ENCODE results near the gene USP37. TPM values are rescaled to one million over a fixed set of nuclear protein-coding genes. Genes with fewer than 3 reads are reported as not detected.

USP37 gene
- 7.3 and 7.7 TPM in 2 replicates for total RNA-seq (ENCODE audit: low replicate concordance)

GRCh38 chr2:218568190-218569037 is at the start of gene USP37, which contains the start of gene CNOT9:
USP37 (minus strand) TSS chr2:218568351; CDS start chr2:218558653, 9,698 bp downstream.
CNOT9 (plus strand) TSS chr2:218568839; CDS start chr2:218568955, 116 bp downstream.

GRCh38 chr2:218607436-218608115 is 39.4 kb upstream of the USP37 start, which contains the start of gene PLCD4:
PLCD4 (plus strand) TSS chr2:218607899; CDS start chr2:218615740, 7,841 bp downstream.

GRCh38 chr2:218418717-218419458 is 149.3 kb downstream of the USP37 start, which contains the start of gene VIL1:
VIL1 (plus strand) TSS chr2:218419123; CDS start chr2:218423779, 4,656 bp downstream.

Other genes starting within 250 kb of the USP37 start
- gene CATIP, start 211.5 kb downstream of the USP37 start, total RNA-seq (ENCODE audit: low replicate concordance), result not detected in 2 replicates
- gene SLC11A1, start 186.1 kb downstream of the USP37 start, total RNA-seq (ENCODE audit: low replicate concordance), result 0.12 and 0.15 TPM in 2 replicates
- gene CTDSP1, start 168.5 kb downstream of the USP37 start, total RNA-seq (ENCODE audit: low replicate concordance), result 36.2 TPM in 2 replicates
- under 0.01 TPM in 1 of 2 replicates, not detected in the other for gene VIL1, start 149.2 kb downstream of the USP37 start, total RNA-seq (ENCODE audit: low replicate concordance)
- gene CNOT9, start 488 bp upstream of the USP37 start, total RNA-seq (ENCODE audit: low replicate concordance), result 21.6 and 31.3 TPM in 2 replicates
- 2.9 and 4.0 TPM in 2 replicates for gene PLCD4, start 39.5 kb upstream of the USP37 start, total RNA-seq (ENCODE audit: low replicate concordance)
- 2.1 and 5.7 TPM in 2 replicates for gene ZNF142, start 91.3 kb upstream of the USP37 start, total RNA-seq (ENCODE audit: low replicate concordance)
- 24.1 and 34.0 TPM in 2 replicates for gene BCS1L, start 91.3 kb upstream of the USP37 start, total RNA-seq (ENCODE audit: low replicate concordance)
- 30.5 and 31.3 TPM in 2 replicates for gene RNF25, start 103.7 kb upstream of the USP37 start, total RNA-seq (ENCODE audit: low replicate concordance)
- gene STK36, start 103.7 kb upstream of the USP37 start, total RNA-seq (ENCODE audit: low replicate concordance), result 10.4 and 34.3 TPM in 2 replicates
- gene TTLL4, start 142.5 kb upstream of the USP37 start, total RNA-seq (ENCODE audit: low replicate concordance), result 4.8 and 5.6 TPM in 2 replicates
- gene CYP27A1, start 213.8 kb upstream of the USP37 start, total RNA-seq (ENCODE audit: low replicate concordance), result 5.3 and 25.6 TPM in 2 replicates